GM21825 (cell line): ENCODE results near the gene GOLGA6C.
"Not testable (repeated sequence)": the region's sequence is repeated elsewhere in the genome, so short reads cannot be mapped to it uniquely, and the experiment has no call there.

Source experiments
- ATAC-seq: cut with Tn5 transposase; IDR thresholded peaks from one replicate; pipeline ENCODE4 v1.9.1; 2021; ENCODE audit warnings: mild to moderate bottlenecking, moderate library complexity; ENCODE audit not compliant: unreplicated experiment

Gene GOLGA6C

DNA sequence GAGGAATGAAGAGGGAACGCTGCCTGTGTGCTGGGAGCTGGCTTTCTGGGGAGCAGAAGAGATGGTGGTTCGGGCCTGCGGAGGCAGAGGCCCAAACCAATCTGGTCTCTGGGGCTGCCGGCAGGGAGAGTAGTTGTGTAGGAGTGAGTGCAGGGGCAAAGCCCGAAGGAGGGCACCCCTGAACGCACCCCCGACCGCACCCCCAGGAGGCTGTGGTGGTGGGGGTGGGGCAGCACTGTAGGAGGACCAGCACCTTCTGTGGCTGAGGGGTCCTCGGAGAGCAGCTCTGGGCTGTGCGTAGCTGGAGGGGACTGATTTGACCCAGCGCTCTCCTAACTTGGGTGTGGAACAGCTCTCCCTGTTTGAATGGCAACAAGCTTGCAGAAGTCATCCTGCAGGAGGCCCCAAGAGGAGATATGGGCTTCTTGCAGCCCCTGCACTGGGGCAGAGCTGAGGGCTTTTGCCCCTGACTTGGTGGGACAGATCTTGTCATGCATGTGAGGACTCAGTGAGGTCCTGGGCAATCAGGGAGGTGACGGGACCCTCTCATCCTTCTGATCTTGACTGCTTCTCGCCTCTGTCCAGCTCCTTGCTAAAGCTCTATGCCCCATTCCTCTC, 30.4 kb upstream of the GOLGA6C start:
- ATAC-seq: no peak

DNA sequence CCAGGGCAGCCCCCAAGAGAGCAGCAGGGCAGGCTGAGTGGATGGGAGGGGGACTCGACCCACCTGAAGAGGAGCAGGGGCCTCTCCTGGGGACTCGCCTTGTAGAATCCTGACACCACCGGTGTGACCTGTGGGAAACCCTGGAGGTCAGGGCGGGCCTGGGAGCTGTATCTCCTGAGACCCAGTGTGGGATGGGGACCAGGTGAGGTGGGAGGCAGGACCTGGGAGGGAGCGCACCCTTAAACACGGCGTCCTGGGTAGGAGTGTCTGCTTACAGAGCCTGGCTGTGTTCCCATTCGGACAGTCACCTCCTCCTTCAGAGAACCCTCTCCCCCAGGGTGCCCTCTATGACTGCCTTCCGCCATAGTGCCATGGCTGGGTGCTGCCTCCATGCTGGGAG, 29.3 kb upstream of the GOLGA6C start:
- no peak for ATAC-seq

DNA sequence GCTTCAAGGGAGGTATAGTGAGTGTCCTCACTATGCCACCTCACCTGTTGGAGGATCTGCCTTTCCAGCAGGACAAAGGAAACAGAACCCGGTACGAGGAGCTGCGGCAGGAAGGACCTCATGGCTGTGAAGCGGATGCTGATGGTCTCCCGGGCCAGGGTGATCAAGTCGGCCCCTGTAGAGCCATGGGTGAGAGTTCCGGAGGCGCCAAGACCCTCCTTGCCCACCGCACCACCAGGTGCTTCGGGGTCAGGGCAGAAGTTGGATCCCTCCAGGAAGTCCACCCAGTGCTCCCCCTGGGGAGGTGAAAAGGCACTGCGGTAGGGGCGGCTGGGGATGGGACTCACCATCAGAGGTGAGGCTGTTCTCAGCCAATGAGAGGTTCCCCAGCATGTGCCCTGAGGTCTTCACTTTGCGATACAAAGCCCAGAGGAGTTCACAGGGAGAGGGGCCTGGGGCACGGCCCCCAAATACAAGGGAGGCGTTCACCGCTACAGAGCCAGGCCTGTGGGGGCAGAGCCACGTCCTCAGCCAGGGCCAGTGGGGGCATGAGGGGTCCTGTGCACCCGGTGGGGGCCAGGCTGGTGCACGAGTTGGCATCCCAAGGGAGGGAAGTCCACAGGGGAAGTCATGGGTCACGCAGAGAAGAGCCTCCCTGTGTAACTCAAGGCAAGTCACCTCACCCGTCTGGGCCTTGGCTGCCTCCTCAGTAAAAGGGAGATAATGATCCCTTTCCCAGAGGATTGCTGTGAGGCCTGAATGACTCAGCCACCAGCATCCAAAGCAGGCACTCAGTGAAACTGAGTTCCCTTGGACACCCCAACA, 28.7 kb upstream of the GOLGA6C start:
- ATAC-seq: no peak

DNA sequence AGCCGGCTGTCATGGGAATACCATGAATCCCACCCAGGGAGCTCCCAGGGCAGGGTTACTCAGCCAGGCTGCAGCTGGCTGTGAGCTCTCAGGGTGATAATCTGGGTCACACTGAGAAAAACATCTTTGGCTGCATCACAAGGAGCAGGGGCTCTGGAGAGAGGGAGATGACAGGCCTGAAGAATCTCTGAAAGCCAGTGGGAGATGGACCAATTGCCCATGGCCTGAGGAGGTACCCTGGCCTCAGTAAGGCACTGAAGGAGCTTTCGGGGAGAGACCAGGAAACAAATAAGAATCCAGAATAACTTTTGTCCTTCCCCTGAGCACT, 28.2 kb upstream of the GOLGA6C start:
- no peak for ATAC-seq

DNA sequence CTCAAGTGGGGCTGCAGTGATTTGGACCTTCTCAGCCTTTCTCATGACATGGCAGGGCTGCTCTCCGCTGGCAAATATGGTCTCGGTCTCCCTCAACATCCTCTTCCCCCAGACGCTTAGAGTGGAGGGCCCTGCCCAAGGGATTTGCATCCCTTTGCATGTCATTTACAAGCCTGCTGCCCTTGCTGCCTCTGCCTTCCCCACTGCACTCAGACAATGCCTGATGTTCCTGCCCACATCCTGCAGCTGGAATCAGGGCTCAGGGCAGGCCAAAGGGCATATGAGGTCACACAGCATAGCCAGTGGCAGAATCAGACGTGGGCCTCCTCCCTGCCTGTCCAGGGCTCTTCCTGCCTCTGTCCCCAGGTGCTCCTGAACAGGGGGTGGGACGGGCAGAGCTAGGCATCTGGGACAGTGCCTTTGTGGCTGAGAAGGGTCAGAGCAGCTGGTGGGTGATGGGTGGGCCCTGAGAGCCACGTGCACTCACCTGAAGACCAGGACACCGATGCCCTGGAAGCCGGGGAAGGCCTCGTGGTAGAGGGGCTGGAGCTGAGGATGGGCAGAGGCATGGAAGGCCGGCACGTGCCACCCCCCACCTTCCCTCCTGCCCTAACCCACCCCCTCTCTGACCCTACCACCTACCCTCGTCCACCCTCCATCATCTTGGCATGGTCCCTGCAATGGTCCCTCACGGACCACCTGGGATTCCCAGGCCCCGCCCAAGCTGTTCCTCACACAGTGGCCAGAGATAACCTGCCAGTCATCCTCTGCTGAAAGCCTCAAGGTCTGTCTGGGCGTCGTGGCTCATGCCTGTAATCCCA, 27.4 kb upstream of the GOLGA6C start:
- no peak for ATAC-seq

DNA sequence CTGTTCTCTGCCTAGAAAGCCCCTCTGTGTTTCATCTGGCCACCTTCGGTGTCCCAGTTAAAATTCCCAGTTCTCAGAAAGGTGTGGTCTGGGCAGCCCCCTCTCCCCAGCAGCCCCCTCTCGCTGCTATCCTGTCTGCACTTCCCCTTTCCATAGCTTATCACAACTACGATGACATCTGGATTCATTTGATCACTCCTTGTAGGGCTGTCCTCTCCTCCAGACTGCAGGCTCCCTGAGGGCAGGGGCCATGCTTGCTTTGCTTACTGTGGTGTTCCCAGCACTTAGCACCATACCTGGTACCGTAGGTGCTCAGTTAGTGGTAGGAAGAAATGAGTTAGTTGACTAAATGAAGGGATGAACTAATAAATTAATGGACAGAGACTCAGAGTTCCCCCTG, 26.3 kb upstream of the GOLGA6C start:
- ATAC-seq: no peak

DNA sequence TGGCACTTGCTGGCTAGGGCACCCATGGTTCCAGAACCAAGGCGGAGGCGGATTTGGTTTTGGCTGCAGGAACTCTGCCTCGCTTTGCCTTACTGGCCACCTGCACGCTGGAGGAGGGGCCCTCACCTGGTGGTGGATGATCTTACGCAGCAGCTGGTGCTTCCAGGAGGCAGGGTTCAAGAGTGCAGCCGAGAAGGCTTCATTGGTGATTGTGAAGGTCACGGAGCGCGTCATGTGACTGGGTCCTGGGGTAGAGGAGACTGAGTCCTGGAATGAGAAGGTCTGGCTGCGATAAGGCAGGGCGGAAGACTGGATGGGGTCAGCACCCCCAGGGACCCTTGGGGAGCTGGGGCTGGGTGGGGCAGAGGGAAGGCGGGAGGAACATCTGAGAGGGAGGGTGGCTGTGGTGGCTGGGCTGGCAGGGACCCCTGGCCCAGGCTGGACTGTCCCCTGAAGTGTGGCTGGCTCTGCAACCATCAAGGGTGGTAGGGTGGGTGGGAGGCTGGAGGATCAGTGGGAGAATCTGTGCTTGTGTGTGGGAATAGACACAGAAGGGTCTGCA, 25.8 kb upstream of the GOLGA6C start:
- ATAC-seq: no peak

DNA sequence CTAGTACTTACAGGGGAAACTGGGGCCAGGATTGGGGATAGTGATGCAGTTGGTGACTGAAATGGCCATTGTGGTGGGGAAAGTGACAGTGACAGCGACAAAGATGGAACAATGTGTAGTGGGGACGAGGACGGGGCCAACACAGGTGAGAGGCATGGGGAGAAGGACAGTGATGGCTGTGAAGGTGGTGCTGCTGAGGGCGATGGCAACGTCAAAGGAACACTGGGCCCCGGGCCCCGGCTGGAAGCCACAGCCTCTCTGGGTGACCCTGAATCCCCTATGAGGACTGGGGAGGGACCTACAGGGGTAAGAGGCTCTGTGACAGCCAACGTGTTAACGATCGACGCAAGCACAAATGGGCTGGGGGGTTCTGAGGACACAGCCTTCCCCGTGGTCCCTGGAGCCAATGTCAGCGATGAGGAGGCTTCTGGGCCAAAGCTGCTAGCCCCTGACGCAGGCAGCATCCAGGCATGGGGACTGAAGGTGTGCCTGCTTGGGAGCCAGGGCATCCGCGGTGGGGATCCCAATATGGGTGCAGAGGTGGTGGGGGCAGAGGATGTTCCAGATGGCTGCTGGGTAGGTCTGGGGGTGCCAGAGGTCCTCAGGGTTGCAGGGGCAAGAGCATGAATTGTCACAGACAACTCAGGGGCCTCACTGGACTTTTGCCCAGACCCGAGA, 25.2 kb upstream of the GOLGA6C start:
- no peak for ATAC-seq

DNA sequence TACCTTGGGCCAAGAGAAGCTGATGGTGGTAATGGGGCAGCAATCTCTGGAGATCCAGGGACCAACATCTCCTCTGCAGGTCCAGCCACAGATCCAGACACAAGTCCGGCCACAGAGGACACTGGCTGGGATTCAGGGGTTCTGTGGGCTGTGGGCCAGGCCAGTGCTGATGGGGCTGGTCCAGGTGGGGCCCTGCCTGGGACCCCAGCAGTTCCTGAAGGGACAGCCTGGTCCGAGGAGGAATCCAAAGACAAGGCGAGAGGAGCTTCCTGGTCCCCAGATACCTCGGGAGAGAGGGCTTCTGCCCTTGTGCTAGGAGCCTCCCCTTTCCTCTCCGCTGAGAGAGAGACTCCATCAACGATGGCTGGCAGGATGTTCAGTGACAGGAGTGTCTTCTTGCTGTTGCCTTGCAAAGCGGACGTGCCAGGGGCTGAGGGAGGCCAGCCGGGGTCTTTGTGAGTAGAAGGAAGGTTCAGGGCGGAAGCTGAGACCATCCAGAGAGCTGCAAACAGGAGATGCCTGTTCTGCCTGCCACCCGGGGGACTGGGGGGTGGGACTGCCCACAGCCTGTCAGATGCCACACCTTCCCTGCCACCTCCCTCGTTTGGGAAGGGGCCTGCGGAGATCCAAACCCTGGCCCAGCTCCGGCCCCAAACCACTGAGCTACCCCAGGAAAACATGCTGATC, 24.5 kb upstream of the GOLGA6C start:
- ATAC-seq: no peak

DNA sequence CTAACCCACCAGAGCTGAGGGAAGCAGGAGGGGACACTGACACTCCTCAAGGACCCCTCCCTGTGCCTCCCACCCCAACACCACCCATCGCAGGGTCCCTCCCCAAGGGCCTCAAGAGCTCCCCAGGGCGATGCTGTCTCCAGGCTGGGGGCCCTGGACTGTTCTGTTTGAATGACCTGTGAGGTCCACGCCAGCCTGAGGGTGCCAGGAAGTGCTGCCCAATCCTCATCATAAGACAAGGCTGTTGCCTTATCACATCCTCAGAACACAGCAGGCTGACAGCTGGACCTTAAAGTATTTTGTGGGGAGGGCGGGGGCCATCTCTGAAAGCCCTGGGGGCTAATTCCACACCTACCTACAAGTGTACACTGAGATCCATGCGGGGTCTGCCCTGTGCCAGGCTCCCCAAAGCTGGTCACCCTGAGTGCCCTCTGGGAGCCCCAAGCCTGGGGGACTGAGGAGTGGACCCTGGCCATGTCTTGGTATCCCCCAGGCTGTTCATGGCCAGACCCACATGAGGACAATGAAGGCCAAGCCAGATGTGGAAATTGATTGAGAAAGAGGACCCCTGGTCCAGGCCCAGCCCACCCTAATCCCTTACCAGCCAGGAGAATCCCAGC, 23.8 kb upstream of the GOLGA6C start:
- no peak for ATAC-seq

DNA sequence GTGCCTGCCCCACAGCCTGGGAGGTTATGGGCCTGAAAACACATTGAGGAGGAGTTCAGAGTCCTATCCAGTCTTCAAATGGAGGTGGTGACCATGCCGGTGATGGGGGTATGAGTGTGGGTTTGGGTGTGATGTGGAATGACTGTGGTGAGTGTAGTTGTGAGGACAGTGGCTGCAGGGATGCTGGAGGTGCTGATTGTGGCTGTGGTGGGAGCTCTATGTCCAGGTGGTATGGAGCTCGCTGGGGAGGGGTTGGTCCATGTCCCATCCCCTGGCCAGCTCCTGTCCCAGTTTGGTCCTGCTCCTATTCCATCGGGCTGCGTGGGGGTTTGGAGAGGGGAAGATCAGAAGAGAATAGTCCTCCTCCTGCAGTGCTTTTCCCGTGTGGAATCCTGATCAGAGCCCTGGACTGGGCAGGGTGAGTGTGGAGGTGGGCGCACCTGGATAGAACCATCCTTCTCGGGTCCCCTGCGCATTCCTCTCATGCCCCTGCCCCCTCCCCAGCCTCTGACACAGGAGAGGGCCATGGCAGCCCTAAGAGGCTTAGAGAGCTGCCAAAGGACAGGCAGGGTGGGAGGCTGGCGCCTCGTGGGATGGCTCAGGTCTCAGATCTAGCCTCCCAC, 23.0 kb upstream of the GOLGA6C start:
- ATAC-seq: no peak

DNA sequence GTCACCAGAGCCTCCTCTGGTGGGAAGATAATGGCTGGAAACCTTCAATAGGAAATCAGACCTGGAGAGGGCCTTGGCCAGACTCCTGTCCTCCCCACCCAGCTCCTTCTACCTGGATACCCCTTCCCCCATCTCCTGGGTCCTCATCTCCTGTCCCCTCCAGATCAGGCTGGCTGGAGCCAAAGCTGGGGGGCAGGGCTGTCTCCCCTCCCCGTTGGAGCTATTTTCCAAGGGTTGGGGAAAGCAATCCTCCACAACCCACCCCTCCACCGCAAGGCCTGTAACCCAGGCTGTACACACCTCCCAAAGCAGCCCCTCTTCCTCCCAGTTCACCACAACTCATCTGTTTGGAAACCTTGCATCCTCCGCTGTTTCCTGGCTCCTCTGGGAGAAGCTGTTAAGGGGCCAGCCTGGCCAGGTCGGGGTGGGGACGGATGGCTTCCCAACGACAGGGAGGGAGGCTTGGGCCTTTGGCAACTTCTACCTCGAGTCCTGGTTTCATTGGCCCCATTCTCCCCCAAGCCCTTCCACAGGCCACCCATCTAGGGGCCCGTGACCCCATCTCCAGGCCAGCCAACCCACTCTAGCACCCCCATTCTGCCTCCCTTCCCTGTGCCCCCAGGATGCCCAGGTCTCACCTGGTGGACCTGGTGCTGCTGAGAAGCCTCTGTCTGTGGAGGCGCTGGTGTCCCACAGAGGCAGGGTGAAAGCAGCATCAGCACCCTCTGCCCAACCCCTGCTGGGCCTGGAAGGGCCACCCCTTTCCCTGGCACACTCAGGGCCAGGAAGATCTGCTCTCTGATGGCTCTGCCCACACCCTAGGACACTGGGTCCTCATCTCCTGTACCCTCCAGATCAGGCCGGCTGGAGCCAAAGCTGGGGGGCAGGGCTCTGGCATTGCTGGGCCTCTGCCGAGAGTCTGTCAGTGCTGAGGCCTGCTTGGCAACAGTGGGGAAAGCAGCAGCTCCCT, 22.1 kb upstream of the GOLGA6C start:
- no peak for ATAC-seq

DNA sequence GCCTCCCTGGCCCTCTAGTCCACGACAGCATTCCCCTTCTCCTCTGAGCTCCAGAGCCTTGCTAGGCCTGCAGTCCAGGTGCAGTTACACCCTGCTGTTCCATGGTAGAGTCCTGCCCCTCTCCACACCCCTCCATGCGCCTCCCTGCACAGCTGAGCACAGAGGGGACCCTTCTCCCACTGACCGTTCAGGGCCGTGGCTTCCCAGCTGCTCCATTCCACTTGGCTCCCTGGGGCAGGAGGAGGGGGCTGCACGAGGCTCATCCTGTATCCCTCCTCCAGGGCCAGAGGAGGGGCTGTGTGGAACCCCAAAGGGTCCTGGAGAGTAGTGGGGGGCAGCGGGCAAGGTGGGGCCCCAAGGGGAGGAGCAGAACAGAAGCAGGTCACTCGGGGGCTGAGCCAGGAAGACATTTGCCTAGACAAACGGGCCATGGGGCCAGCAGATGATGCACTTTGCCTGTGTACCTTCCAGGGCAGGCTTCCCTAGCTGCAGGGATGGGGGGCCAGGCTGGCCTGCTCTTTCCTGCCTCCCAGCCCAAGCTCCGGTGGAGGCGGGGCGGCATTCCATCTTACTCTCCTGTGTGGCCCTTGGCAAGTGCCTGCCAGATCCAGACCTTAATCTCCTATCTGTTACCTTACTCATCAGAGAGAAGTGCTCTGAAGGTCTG, 20.7 kb upstream of the GOLGA6C start:
- ATAC-seq: no peak

DNA sequence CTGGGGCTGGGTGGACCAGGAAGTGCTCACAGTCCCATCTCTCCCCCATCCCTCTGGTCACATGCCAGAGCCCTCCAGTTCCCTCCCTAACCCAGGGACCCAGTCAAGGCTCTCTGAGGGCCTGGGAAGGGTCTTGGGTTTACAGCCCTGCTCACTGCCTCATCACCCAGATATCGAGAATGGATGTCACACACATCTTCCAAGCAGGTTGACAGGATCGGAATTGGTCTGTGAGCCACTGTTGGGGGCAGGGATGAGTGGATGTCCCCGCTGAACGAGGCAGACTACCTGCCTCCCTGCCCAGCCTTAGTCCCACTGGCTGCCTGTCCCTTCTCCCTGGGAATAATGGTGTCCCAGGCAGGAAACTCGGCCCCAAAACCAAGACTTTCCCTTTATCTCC, 20.0 kb upstream of the GOLGA6C start:
- ATAC-seq: no peak

DNA sequence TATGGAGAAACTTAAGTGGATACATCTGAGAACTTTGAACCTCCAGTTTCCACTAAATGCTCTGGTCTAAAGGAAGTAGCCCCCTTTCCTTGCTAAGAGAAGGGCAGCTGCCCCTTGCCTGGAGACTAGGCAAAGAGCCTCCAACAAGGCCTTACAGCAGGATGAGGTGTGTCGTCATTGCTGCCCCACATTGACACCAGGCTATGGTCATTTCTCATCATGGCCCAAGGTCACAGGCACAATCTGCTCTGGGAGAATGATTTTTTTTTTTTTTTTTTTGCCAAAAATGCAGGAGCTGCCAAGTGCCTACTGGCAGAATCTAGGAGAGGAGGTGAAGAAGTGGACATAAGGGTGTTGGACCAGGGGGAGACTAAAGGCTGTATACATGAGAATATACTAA, 12.4 kb upstream of the GOLGA6C start:
- not testable (repeated sequence) for ATAC-seq

DNA sequence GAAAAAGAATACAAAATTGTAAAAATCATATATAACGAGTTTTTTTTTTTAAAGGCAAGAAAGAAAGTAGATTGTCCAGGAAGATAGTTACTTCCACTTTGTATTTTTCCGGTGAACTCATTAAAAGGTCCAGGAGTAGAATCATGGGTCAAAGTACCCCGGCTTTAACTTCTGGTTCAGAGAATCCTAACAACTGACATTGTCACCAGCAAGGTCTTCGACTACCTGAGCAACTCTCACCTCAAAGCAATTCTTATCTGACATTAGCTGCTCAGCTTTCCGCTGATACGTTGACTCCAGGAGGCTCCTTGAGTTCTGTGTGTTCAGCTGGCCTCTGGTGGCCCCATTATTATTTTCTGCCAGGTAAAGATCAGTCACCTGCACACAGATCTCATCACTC, 9.1 kb upstream of the GOLGA6C start:
- not testable (repeated sequence) for ATAC-seq

DNA sequence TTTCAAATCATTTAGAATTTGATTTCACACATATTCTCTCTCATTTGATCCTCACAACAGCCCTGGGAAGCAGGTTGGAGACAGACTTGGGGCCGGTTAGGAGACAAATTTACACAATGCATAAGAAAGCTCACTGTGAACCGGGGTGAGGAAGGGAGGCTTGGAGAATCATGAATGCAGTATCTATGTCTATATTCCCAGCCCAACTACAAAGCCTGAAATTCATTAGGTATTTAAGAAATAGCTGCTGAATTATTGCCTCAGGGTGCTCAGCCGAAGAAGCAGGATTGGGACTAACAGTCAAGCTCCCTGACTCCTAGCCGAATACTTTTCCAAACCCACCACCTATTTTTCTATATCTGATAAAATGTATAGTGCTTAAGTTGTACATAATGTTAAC, 8.4 kb upstream of the GOLGA6C start:
- ATAC-seq: no peak

DNA sequence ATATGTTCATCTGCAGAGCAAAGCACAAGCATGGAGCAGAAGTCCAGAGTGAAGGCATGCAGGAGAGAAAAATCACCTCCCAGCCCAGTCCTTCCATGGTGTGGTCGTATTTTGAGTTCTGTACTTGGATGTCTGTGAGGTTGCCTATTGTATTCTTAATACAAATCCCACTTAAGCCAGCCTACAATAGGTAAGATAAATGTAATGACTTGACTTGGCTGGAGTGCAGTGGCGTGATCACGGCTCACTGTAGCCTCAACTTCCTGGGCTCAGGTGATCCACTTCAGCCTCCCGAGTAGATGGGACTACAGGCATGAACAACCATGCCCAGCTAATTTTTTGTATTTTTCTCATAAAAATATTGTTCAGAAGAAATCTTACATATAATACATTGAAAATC, 6.8 kb upstream of the GOLGA6C start:
- ATAC-seq: not testable (repeated sequence)
